SK-N-MC (cell line): Measurements from ENCODE around the gene ERICH4.

Experiments
- EZH2 ChIP-seq: fragments of 200-600 bp; sonication (generic); IDR thresholded peaks from one replicate; pipeline ENCODE4 v1.6.1; 2017; ENCODE audit warnings: antibody characterized with exemption
- POLR2AphosphoS5 ChIP-seq: IDR thresholded peaks from 2 replicates; pipeline ENCODE4 v1.6.1; 2012; ENCODE audit warnings: mild to moderate bottlenecking, low read depth, low read length, borderline replicate concordance

- TF ChIP-seq EZH2: no peak
- no peak for TF ChIP-seq POLR2AphosphoS5
Measured at GRCh38 chr19:41434450-41434849, 8.5 kb upstream of the ERICH4 start.
